Left kidney (tissue), 2 donors: ENCODE results near the gene ANGPTL2. TPM values are rescaled to one million over a fixed set of nuclear protein-coding genes. Genes with fewer than 3 reads are reported as not detected.

Experiments
- DNase-seq: peaks from one replicate; pipeline ENCODE4 v3.0.0-alpha.2; 2013
- polyA plus RNA-seq: library from polyadenylated mRNA; unstranded; fragments of 120-200 nt; gene quantifications from one replicate; pipeline ENCODE4 v1.2.1, GENCODE V29; 2013; ENCODE audit not compliant: insufficient read length

Gene ANGPTL2
- polyA plus RNA-seq, 1 donor = 8.1 TPM

- DNase-seq = no peak
Measured at GRCh38 chr9:127050591-127051001, 71.8 kb downstream of the ANGPTL2 start.

- no peak for DNase-seq
Measured at GRCh38 chr9:127050152-127050551, 72.3 kb downstream of the ANGPTL2 start.

- no peak for DNase-seq
Measured at GRCh38 chr9:127049581-127049980, 72.9 kb downstream of the ANGPTL2 start.

GRCh38 chr9:127049044-127049443 is 73.4 kb downstream of the ANGPTL2 start:
- DNase-seq = no peak

- no peak for DNase-seq
Measured at GRCh38 chr9:127047971-127048370, 74.5 kb downstream of the ANGPTL2 start.

- no peak for DNase-seq
Measured at GRCh38 chr9:127045148-127045547, 77.3 kb downstream of the ANGPTL2 start.

GRCh38 chr9:127039492-127039891 is 82.9 kb downstream of the ANGPTL2 start:
- no peak for DNase-seq

GRCh38 chr9:127038531-127038930 is 83.9 kb downstream of the ANGPTL2 start:
- DNase-seq = no peak

Other genes with a start within 250 kb of the ANGPTL2 start
- 30.6 TPM for gene RALGPS1, start 207.9 kb downstream of the ANGPTL2 start, polyA plus RNA-seq
- 19.8 TPM for gene GARNL3, start 142.1 kb upstream of the ANGPTL2 start, polyA plus RNA-seq